GM12801 (cell line): ENCODE results near the gene SPHK2.

Experiments used
- TF ChIP-seq, protein P1 (sequence below): IDR thresholded peaks from one replicate; pipeline ENCODE4 v1.5.1; 2011; ENCODE audit warnings: control low read depth; ENCODE audit not compliant: insufficient read length; ENCODE audit errors: extremely low read depth

Gene SPHK2

DNA sequence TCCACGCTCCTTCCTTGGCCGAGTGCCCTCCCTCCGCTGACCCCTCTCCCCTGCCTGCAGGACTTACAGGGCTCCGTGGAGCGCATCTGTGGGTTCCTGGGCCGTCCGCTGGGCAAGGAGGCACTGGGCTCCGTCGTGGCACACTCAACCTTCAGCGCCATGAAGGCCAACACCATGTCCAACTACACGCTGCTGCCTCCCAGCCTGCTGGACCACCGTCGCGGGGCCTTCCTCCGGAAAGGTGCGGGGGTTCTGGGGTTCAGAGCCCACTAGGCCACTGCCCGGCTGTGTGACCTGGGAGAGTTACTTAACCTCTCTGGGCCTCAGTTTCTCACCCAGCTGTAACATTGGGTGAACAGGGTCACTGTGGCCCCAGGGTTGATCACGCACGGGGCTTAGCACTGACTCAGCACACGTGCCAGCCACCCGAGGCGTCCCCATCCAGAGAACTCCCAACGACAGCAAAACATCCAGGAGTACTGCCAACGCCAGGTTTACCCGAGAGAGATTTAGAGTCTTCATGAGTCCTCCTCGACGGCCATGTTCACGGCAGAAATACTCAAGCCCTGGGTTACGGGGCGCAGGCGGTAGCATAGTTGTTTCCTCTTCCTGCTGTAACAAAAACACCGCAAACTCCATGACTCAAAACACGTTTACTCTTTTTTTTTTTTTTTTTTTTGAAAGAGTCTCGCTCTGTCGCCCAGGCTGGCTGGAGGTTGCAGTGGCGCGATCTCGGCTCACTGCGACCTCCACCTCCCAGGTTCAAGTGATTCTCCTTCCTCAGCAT, 22.4 kb upstream of the SPHK2 start:
- TF ChIP-seq, protein P1, sequence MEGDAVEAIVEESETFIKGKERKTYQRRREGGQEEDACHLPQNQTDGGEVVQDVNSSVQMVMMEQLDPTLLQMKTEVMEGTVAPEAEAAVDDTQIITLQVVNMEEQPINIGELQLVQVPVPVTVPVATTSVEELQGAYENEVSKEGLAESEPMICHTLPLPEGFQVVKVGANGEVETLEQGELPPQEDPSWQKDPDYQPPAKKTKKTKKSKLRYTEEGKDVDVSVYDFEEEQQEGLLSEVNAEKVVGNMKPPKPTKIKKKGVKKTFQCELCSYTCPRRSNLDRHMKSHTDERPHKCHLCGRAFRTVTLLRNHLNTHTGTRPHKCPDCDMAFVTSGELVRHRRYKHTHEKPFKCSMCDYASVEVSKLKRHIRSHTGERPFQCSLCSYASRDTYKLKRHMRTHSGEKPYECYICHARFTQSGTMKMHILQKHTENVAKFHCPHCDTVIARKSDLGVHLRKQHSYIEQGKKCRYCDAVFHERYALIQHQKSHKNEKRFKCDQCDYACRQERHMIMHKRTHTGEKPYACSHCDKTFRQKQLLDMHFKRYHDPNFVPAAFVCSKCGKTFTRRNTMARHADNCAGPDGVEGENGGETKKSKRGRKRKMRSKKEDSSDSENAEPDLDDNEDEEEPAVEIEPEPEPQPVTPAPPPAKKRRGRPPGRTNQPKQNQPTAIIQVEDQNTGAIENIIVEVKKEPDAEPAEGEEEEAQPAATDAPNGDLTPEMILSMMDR, result no peak

DNA sequence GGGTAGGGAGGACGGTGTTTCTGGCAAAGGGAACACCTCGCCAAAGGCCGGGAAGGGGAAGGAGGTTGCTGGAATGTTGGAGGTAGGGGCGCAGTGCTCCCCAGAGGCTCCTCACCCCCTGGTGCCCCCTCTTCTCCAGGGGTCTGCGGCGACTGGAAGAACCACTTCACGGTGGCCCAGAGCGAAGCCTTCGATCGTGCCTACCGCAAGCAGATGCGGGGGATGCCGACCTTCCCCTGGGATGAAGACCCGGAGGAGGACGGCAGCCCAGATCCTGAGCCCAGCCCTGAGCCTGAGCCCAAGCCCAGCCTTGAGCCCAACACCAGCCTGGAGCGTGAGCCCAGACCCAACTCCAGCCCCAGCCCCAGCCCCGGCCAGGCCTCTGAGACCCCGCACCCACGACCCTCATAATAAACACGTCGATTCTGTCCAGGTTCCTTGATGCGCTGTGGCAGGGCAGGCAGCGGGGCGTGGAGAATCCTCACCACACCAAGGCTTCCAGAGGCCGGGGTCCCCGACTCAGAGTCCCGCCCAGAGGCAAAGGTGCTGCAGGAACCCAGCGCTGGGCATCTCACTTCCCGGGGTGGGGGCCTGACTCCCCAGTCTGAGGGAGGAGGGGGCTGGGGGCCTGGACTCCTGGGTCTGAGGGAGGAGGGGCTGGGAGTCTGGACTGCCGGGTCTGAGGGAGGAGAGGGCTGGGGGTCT, 20.2 kb upstream of the SPHK2 start:
- TF ChIP-seq, protein P1, result no peak

DNA sequence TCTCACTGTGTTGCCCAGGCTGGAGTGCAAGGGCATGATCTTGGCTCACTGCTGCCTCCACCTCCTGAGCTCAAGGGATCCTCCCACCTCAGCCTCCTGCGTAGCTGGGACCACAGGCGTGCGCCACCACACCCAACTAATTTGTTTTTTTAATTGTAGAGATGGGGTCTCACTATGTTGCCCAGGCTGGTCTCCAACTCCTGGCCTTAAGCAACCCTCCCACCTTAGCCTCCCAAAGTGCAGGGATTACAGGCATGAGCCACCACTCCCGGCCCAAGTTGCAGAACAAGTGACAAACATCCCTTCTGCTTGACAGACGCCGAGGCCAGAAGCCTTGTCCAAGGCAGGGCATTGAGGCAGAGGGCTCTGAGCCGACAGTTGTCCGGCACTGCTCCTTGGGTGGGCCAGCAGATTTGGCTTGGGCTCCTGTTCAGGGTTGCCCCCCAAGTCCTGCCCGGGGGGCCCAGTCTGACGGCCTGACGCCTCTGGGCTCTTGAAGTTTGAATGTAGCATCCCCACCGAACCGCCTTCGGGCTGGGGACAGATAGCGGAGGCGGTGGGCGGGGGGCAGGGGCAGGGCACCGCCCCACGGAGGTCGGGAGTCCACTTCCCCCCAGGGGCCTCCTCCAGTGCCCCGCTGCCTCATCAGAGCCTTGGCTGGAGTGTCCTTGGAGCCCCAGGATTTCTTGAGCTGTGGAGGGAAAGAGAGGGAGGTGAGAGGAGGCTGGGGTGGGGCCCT, 18.5 kb upstream of the SPHK2 start:
- TF ChIP-seq, protein P1, result no peak

DNA sequence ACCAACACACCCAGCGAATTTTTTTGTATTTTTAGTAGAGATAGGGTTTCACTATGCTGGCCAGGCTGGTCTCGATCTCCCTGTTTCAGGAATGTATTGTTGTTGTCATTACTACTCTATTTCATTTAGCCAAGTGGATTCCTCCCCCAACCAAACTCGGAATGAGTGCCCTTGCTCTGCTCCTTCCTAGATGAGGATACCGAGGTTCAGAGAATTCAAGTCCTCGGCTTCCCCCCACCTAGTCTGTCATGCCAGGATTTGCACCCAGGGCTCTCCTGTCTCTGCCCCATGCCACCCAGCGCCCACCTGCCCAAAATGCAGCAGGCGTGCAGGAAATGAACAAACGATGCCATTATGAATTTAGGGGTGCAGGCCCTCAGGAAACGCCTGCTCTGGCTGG, 16.3 kb upstream of the SPHK2 start:
- TF ChIP-seq, protein P1, result no peak

DNA sequence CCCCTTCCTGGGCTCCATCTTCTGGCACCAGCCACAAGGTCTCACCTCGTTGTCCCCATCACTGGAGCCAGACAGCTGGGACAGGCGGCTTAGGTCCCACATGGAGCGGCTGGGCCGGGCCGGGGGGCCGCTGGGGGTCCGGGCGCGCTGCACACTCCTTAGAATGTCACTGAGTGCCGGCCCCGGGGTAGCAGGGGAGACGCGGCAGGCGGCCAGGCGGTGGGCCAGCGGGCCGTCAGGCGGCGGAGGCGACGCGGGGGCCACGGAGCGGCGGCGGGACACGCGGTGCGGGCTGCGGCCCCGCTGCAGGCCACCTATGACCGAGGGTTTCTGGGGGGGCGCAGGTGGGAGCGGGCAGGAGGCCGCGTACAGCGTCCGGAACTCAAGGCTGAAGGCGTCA, 15.9 kb upstream of the SPHK2 start:
- TF ChIP-seq, protein P1, result no peak

DNA sequence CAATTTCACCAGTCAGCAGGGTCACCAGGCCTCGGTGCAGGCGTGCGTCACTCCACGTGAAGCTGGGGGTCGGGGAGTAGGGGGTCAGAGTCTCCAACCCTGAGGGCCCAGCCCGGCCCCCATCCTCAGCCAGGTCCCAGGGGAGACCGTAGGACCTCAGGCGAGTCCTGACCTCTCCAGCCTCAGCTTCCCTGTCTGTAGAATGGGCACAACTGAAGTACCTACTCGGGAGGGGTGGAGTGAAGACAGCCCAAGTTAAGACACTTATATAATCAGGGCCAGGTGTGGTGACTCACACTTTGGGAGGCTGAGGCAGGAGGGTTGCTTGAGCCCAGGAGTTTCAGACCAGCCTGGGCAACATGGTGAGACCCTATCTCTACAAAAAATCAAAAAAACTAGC, 15.5 kb upstream of the SPHK2 start:
- TF ChIP-seq, protein P1, result no peak
